Diencephalon (tissue), 1 donor: ENCODE data around the gene CPNE6. TPM values are rescaled to one million over a fixed set of nuclear protein-coding genes. Genes with fewer than 3 reads are reported as not detected.

Experiments
- total RNA-seq: library from RNA; depleted of rRNA; stranded (reverse); fragments of >200 nt; gene quantifications from one replicate; pipeline ENCODE4 v1.2.3, GENCODE V29; 2014

The CPNE6 gene
- total RNA-seq, result 16.8 TPM

DNA sequence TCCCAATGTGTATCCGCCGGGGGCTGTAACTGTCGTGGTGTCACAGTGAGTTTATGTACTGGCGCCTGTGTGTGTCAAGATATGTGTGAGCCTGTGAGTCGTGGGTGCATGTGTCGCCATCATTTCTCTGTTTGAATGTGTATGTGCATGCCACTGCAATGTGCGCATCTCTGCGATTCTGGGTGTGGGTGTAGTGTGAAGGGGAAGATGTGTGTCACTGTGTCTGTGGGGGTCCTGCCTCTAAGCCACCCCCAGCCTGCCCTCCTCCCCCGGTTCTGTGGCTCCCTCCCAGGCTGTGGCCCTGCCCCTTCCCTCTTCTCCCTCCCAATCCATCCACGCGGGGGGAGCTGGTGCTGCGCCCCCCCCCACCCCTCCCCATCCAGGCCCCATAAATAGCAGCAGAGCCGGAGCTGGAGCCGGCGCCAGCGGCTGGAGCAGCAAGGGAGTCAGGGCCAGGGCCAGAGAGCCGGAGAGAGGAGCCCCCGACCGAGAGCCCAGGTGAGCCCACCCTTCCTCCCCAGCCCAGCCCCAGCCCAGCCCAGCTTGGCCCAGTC is at the start of gene CPNE6:
TSS of gene CPNE6 (plus strand) at position 419 of the 554 bp plus-strand sequence. CDS start 1,375 bp downstream, outside the sequence.

DNA sequence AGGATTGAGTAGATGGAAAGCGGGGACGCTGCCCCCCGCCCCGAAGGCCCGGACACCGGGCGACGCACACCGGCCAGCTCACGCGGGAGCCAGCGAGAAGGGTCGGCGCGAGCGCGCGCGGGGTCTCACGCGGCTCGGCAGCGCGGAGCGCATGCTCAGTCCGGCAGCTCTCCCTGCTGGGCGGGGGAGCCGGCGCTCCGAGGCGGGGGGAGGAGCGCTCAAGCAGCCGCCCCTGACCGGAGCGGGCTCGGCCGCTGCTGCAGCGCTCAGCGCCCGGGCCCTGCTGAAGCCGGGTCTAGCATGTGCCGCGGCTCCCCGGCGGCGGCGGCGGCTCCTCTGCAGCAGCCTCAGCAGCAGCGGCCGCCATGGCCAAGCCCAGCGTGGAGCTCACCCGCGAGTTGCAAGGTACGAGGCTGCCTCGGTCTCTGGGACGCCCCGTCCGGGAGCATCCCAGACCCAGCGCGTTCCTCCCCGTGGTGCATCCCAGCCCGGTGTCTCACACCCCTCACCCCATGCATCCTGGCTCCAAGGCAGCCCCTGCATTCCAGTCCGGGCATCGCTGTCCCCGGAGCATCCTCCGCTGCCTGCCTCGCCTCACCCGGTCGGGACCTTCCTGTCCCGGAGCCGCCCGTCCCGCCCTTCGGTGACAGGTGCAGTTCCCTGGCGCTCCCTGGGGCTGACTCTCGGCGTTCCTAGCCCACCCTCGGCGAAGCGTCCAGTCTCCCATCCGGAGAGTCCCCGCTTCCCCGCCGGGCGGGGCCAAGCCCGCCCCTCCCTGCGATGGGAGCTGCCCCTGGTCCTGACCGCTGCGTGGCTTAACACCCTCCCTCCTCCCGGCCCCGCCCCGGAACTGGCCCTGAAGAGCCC is 19.3 kb upstream of the CPNE6 start, which contains the start of gene CARMIL3:
TSS of gene CARMIL3 (plus strand) at position 221 of the 867 bp plus-strand sequence. CDS start at position 366, 145 bp downstream.

DNA sequence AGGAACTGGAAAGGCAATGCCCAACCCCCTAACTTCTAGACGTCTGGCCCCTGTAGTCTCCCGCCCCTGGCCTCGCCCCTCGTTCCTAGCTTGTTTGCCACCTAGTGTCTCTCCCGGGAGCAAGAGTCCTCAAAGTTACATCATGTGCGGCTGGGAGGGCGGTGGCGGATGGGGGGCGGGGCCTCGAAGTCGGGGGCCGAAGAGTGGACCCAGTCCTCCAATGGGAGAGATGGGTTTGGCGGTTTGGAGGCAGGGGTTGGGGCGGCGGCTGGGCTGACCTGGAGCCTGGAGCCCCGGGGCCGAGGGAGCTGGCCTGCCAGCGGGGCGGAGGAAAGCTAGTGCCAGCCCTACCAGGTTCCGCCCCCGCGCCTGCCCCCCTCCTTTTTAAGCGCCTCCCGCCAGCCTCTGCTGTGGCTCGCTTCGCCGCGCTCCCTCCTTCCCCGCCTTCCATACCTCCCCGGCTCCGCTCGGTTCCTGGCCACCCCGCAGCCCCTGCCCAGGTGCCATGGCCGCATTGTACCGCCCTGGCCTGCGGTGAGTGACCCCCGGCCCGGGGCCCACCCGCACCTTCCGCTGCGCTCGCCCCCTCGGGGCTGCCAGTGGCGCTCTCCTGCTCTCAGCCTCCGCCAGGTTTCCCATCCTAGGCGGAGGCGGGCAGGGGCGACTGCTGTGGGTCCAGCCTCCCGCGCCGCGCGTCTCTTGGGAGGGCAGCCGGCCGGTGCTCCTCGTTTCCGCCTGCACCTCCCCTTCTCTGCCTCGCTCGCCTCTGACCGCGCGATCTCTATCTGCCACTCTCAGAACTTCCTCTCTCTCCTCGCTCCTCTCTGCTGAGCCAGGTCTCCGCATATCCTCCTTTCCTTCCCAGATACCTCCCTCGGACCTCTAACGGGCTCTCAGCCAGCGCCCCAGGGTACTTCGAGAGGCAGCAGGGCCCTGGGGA is 22.8 kb downstream of the CPNE6 start, which contains the start of gene PCK2:
TSS of gene PCK2 (plus strand) at position 411 of the 940 bp plus-strand sequence. CDS start at position 506, 95 bp downstream.

DNA sequence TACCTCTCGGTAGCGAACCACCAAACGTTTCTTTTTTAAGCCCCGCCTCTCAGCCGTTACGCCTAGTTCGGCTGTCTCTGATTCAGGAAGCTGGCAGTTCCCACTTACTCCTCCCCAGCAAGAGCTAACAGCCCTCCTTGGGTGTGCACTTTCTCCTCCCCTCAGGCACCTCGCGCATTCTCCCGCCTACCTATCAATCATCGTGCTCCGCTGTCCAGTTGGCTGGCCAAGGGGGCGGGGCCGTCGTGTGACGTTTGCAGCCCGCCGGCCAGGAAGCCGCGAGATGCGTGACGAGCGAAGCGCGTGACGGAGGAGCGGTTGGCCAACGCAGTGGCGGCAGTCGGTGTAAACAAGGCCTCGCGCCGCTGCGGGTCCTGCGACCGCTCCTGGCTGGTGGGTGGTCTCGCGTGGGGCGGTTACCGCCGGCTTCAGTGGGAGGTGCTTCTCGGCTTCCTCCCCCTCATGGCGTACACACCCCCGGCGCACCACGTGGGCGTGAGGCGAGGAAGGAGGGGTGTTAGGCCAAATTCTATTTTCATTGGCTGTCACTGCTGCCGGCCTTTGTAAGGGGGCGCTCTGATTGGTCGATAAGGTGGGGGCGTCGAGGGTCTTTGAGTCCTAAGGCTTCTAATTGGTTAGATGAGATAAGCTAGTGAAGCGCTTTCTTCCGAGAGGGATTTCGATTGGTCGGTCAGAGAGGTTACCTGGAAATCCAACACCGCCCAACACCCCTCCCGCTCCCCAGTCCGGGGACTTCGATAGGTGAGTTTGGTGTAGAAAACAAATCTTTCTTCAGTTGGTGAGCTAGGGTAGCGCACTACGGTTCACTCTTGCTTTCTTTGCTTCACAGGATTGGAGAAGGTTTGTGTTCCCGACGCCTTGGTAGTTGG is 43.4 kb downstream of the CPNE6 start, which contains the start of the genes DCAF11 and NRL:
TSS of gene DCAF11 (plus strand) at position 246 of the 890 bp plus-strand sequence. CDS start 818 bp downstream, outside the sequence.
TSS of gene NRL (minus strand) at position 418 of the 890 bp plus-strand sequence. CDS start 32,101 bp downstream, outside the sequence.

Other genes with a start within 250 kb of the CPNE6 start
- gene DHRS4, start 117.8 kb upstream of the CPNE6 start, total RNA-seq, result 8.5 TPM
- gene DHRS4L2, start 82.6 kb upstream of the CPNE6 start, total RNA-seq, result 3.7 TPM
- 28.8 TPM for gene CARMIL3, start 19.6 kb upstream of the CPNE6 start, total RNA-seq
- gene PCK2, start 22.7 kb downstream of the CPNE6 start, total RNA-seq, result 3.0 TPM
- 67.6 TPM for gene DCAF11, start 43.2 kb downstream of the CPNE6 start, total RNA-seq
- gene NRL, start 43.4 kb downstream of the CPNE6 start, total RNA-seq, result 2.5 TPM
- not detected for gene FITM1, start 59.1 kb downstream of the CPNE6 start, total RNA-seq
- gene PSME1, start 64.6 kb downstream of the CPNE6 start, total RNA-seq, result 30.4 TPM
- gene EMC9, start 70.0 kb downstream of the CPNE6 start, total RNA-seq, result 15.5 TPM
- 38.8 TPM for gene PSME2, start 75.0 kb downstream of the CPNE6 start, total RNA-seq
- 24.5 TPM for gene RNF31, start 75.9 kb downstream of the CPNE6 start, total RNA-seq
- 38.5 TPM for gene IRF9, start 89.7 kb downstream of the CPNE6 start, total RNA-seq
- gene REC8, start 100.5 kb downstream of the CPNE6 start, total RNA-seq, result 26.3 TPM
- 19.4 TPM for gene IPO4, start 117.3 kb downstream of the CPNE6 start, total RNA-seq
- gene TM9SF1, start 123.9 kb downstream of the CPNE6 start, total RNA-seq, result 21.5 TPM
- not detected for gene TSSK4, start 134.1 kb downstream of the CPNE6 start, total RNA-seq
- gene CHMP4A, start 141.9 kb downstream of the CPNE6 start, total RNA-seq, result 33.2 TPM
- gene MDP1, start 144.5 kb downstream of the CPNE6 start, total RNA-seq, result 16.1 TPM
- 94.6 TPM for gene NEDD8, start 160.8 kb downstream of the CPNE6 start, total RNA-seq
- 48.9 TPM for gene GMPR2, start 161.4 kb downstream of the CPNE6 start, total RNA-seq
- 37.6 TPM for gene TINF2, start 171.1 kb downstream of the CPNE6 start, total RNA-seq
- gene TGM1, start 191.6 kb downstream of the CPNE6 start, total RNA-seq, result 3.0 TPM
- 31.4 TPM for gene RABGGTA, start 200.0 kb downstream of the CPNE6 start, total RNA-seq
- gene DHRS1, start 228.2 kb downstream of the CPNE6 start, total RNA-seq, result 10.4 TPM
- 20.3 TPM for gene NOP9, start 228.3 kb downstream of the CPNE6 start, total RNA-seq
- gene CIDEB, start 236.4 kb downstream of the CPNE6 start, total RNA-seq, result 2.8 TPM
- gene LTB4R2, start 238.6 kb downstream of the CPNE6 start, total RNA-seq, result 1.8 TPM
- gene LTB4R, start 239.9 kb downstream of the CPNE6 start, total RNA-seq, result 1.2 TPM